K562 (cell line): ENCODE results near the gene AKT1. TPM values are rescaled to one million over a fixed set of nuclear protein-coding genes. Genes with fewer than 3 reads are reported as not detected.
A peak's percentile ranks its signal among the peaks of the same experiment; 100 is the strongest.

ENCODE experiments used
- ADNP ChIP-seq: fragments of 200-800 bp; sonication (Bioruptor generic); IDR thresholded peaks from 2 replicates; pipeline ENCODE4 v1.6.1; 2016; ENCODE audit warnings: missing genetic modification characterization, missing compliant biosample characterization
- CCAR2 ChIP-seq: fragments of 200-400 bp; formaldehyde crosslinking; IDR thresholded peaks from 2 replicates; pipeline ENCODE4 v1.6.1; 2017; ENCODE audit warnings: mild to moderate bottlenecking, low read depth, low read length
- CHAMP1 ChIP-seq: fragments of 450-650 bp; IDR thresholded peaks from 2 replicates; pipeline ENCODE4 v1.6.1; 2016; ENCODE audit warnings: mild to moderate bottlenecking
- ETS2 ChIP-seq: IDR thresholded peaks from 2 replicates; pipeline ENCODE4 v1.6.1; 2016; ENCODE audit warnings: borderline replicate concordance, missing genetic modification characterization, mild to moderate bottlenecking, moderate library complexity, missing compliant biosample characterization; ENCODE audit not compliant: poor library complexity, severe bottlenecking
- FOXP1 ChIP-seq: sonication (generic); formaldehyde crosslinking; IDR thresholded peaks from 2 replicates; pipeline ENCODE4 v1.8.0; 2022; ENCODE audit warnings: mild to moderate bottlenecking, missing genetic modification reagents
- KAT8 ChIP-seq: fragments of 450-650 bp; IDR thresholded peaks from 2 replicates; pipeline ENCODE4 v1.6.1; 2016; ENCODE audit warnings: low read depth, mild to moderate bottlenecking
- KHSRP ChIP-seq: fragments of 450-650 bp; IDR thresholded peaks from 2 replicates; pipeline ENCODE4 v1.6.1; 2017
- MCM7 ChIP-seq, 2 experiments: fragments of 450-650 bp; IDR thresholded peaks; 2 replicates each; pipeline ENCODE4 v1.6.1; 2016 to 2018
- MITF ChIP-seq: IDR thresholded peaks from 2 replicates; pipeline ENCODE4 v1.6.1; 2014; ENCODE audit warnings: antibody characterized with exemption
- NEUROD1 ChIP-seq: fragments of 150-350 bp; IDR thresholded peaks from 2 replicates; pipeline ENCODE4 v1.6.1; 2014; ENCODE audit warnings: borderline replicate concordance, low read length, low read depth; ENCODE audit not compliant: partially characterized antibody
- NR2F6 ChIP-seq: fragments of 450-650 bp; formaldehyde crosslinking; IDR thresholded peaks from 2 replicates; pipeline ENCODE4 v1.4.0; 2020; ENCODE audit warnings: mild to moderate bottlenecking
- PBX2 ChIP-seq, 2 experiments: IDR thresholded peaks in 1 of 2; conservative IDR thresholded peaks in 1 of 2; 2 replicates each; pipeline ENCODE4 v1.6.1; 2016; ENCODE audit warnings: low read depth in 2 of 2, mild to moderate bottlenecking in 1 of 2, missing compliant biosample characterization in 1 of 2, missing genetic modification characterization in 1 of 2, moderate library complexity in 1 of 2
- POLR2A ChIP-seq: fragments of 450-650 bp; conservative IDR thresholded peaks from 2 replicates; pipeline ENCODE4 v1.6.1; 2016
- RBM15 ChIP-seq: fragments of 200-400 bp; formaldehyde crosslinking; IDR thresholded peaks from 2 replicates; pipeline ENCODE4 v1.6.1; 2018; ENCODE audit warnings: mild to moderate bottlenecking, low read length, moderate library complexity; ENCODE audit not compliant: insufficient read depth
- RFX1 ChIP-seq: fragments of 450-650 bp; IDR thresholded peaks from 2 replicates; pipeline ENCODE4 v1.6.1; 2016; ENCODE audit warnings: mild to moderate bottlenecking, moderate library complexity
- SIRT6 ChIP-seq: IDR thresholded peaks from one replicate; pipeline ENCODE4 v1.6.1; 2012; ENCODE audit warnings: low read depth, mild to moderate bottlenecking, control low read depth, inconsistent platforms, low read length, moderate library complexity
- SP1 ChIP-seq: sonication (generic); formaldehyde crosslinking; IDR thresholded peaks from 2 replicates; pipeline ENCODE4 v1.8.1; 2022; ENCODE audit warnings: mild to moderate bottlenecking, missing genetic modification reagents
- ZNF165 ChIP-seq: fragments of 250-450 bp; sonication (Bioruptor Pico); IDR thresholded peaks from 2 replicates; pipeline ENCODE4 v1.4.0; 2020; ENCODE audit warnings: borderline replicate concordance
- ZNF24 ChIP-seq: fragments of 450-650 bp; IDR thresholded peaks from 2 replicates; pipeline ENCODE4 v1.6.1; 2016
- ZNF639 ChIP-seq, 2 experiments: fragments of 200-800 bp in 1 of 2; sonication (Bioruptor generic) in 1 of 2; sonication (generic) in 1 of 2; formaldehyde crosslinking in 1 of 2; IDR thresholded peaks in 1 of 2; conservative IDR thresholded peaks in 1 of 2; 2 replicates each; pipeline versions ENCODE4 v1.5.0 to v1.6.1; 2016 to 2020; ENCODE audit warnings: missing compliant biosample characterization in 1 of 2, missing genetic modification characterization in 1 of 2, missing genetic modification reagents in 1 of 2
- polyA plus RNA-seq, 8 experiments: library from polyadenylated mRNA; depleted of rRNA in 4 of 8; stranded (reverse) in 5 of 8; unstranded in 3 of 8; fragments of >200 nt; fragmentation: Nextera tagmentation in 2 of 8; fragmentation: Illumina TruSeq in 1 of 8; extraction: Ambion mirVana in 2 of 8; extraction: Trizol in 1 of 8; gene quantifications; 2 replicates each; pipeline versions ENCODE4 v1.2.1 to v1.2.3, GENCODE V29; 2011 to 2014; ENCODE audit warnings: inconsistent platforms in 1 of 8, missing spikeins in 1 of 8
- total RNA-seq, 7 experiments: library from RNA; depleted of rRNA in 6 of 7; stranded (reverse); fragments of >200 nt in 6 of 7; fragmentation: Illumina TruSeq in 2 of 7; extraction: Trizol in 2 of 7; gene quantifications; 2 replicates each; pipeline versions ENCODE4 v1.2.1 to v1.2.3, GENCODE V29; 2011 to 2021; ENCODE audit warnings: low replicate concordance in 1 of 7

Gene AKT1
- total and polyA plus RNA-seq, 9 of the 15 experiments (the other 6 are each of a cell fraction or from before 2014, with no cell fraction given) = 0.49 to 132 (median 75.1) TPM

GRCh38 chr14:104729835-104730181, 65.7 kb downstream of the AKT1 start (continued):
- no peak for TF ChIP-seq SIRT6
- TF ChIP-seq ZNF24 = no peak
- no peak for TF ChIP-seq MITF
- no peak for TF ChIP-seq RFX1
- TF ChIP-seq NEUROD1 = no peak
- no peak for TF ChIP-seq CHAMP1
- no peak for TF ChIP-seq NR2F6 (CRISPR knock-in tag)
- no peak for TF ChIP-seq ADNP (tag)
- TF ChIP-seq PBX2 (CRISPR knock-in tag; IDR thresholded peaks at IDR 0.05; ENCODE audit: low read depth) = no peak
- TF ChIP-seq PBX2 (tag; conservative IDR thresholded peaks at IDR 0.05; ENCODE audit: low read depth) = no peak
- no peak for TF ChIP-seq CCAR2
- TF ChIP-seq POLR2A = peak; percentile 51
- TF ChIP-seq KHSRP = no peak
- no peak for TF ChIP-seq ZNF165 (CRISPR knock-in tag)
- no peak for TF ChIP-seq ETS2 (tag)
- no peak for TF ChIP-seq ZNF639 (CRISPR knock-in tag; conservative IDR thresholded peaks at IDR 0.05 in 1 of 2, IDR thresholded peaks at IDR 0.05 in 1 of 2)
- no peak for TF ChIP-seq FOXP1 (CRISPR knock-in tag)
- no peak for TF ChIP-seq MCM7 (IDR thresholded peaks at IDR 0.05)
- TF ChIP-seq KAT8 = no peak
- TF ChIP-seq SP1 = peak; percentile 69
- TF ChIP-seq RBM15 = no peak
